Ishikawa (cell line): ENCODE data around the gene ABTB2.

Experiments used
- CEBPB ChIP-seq: IDR thresholded peaks from 2 replicates; pipeline ENCODE4 v1.6.1; 2012
- CREB1 ChIP-seq: IDR thresholded peaks from 2 replicates; pipeline ENCODE4 v1.6.1; 2012; ENCODE audit warnings: low read depth
- EGR1 ChIP-seq: IDR thresholded peaks from 2 replicates; pipeline ENCODE4 v1.6.1; 2012
- EP300 ChIP-seq: IDR thresholded peaks from 2 replicates; pipeline ENCODE4 v1.6.1; 2012; ENCODE audit warnings: borderline replicate concordance
- FOXM1 ChIP-seq: IDR thresholded peaks from 2 replicates; pipeline ENCODE4 v1.6.1; 2012; ENCODE audit warnings: low read depth, borderline replicate concordance
- MAX ChIP-seq: IDR thresholded peaks from 2 replicates; pipeline ENCODE4 v1.6.1; 2012
- NFIC ChIP-seq: IDR thresholded peaks from 2 replicates; pipeline ENCODE4 v1.6.1; 2012
- RAD21 ChIP-seq: IDR thresholded peaks from 2 replicates; pipeline ENCODE4 v1.6.1; 2012; ENCODE audit warnings: low read depth
- REST ChIP-seq: IDR thresholded peaks from 2 replicates; pipeline ENCODE4 v1.6.1; 2012; ENCODE audit warnings: low read depth, mild to moderate bottlenecking
- TAF1 ChIP-seq: IDR thresholded peaks from 2 replicates; pipeline ENCODE4 v1.6.1; 2012; ENCODE audit warnings: low read depth, mild to moderate bottlenecking
- TCF12 ChIP-seq: IDR thresholded peaks from 2 replicates; pipeline ENCODE4 v1.6.1; 2012; ENCODE audit warnings: low read depth
- TEAD4 ChIP-seq: IDR thresholded peaks from 2 replicates; pipeline ENCODE4 v1.6.1; 2012
- YY1 ChIP-seq: IDR thresholded peaks from 2 replicates; pipeline ENCODE4 v1.6.1; 2012; ENCODE audit warnings: low read depth
- ZBTB7A ChIP-seq: IDR thresholded peaks from 2 replicates; pipeline ENCODE4 v1.6.1; 2012; ENCODE audit warnings: low read depth
- TF ChIP-seq, protein P1 (sequence below): IDR thresholded peaks from 2 replicates; pipeline ENCODE4 v1.6.1; 2012

The ABTB2 gene

GRCh38 chr11:34183848-34184391 is 173.9 kb downstream of the ABTB2 start:
- TF ChIP-seq EGR1 (no peak), TAF1 (no peak), EP300 (no peak)

- no peak for TF ChIP-seq EP300
- no peak for TF ChIP-seq MAX
- no peak for TF ChIP-seq TAF1
- TF ChIP-seq, protein P1, sequence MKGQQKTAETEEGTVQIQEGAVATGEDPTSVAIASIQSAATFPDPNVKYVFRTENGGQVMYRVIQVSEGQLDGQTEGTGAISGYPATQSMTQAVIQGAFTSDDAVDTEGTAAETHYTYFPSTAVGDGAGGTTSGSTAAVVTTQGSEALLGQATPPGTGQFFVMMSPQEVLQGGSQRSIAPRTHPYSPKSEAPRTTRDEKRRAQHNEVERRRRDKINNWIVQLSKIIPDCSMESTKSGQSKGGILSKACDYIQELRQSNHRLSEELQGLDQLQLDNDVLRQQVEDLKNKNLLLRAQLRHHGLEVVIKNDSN: no peak
- TF ChIP-seq TEAD4: no peak
- TF ChIP-seq NFIC: no peak
- TF ChIP-seq TCF12: no peak
- no peak for TF ChIP-seq YY1
- no peak for TF ChIP-seq CEBPB
- no peak for TF ChIP-seq CREB1
- no peak for TF ChIP-seq ZBTB7A
- TF ChIP-seq FOXM1: no peak
- no peak for TF ChIP-seq REST
- no peak for TF ChIP-seq RAD21
- TF ChIP-seq EGR1: no peak
These were observed 174.7 kb downstream of the ABTB2 start for GRCh38 chr11:34182921-34183685.

GRCh38 chr11:34182425-34182824 is 175.4 kb downstream of the ABTB2 start:
- TF ChIP-seq YY1: no peak
- no peak for TF ChIP-seq FOXM1
- TF ChIP-seq TEAD4: no peak
- no peak for TF ChIP-seq TCF12

DNA sequence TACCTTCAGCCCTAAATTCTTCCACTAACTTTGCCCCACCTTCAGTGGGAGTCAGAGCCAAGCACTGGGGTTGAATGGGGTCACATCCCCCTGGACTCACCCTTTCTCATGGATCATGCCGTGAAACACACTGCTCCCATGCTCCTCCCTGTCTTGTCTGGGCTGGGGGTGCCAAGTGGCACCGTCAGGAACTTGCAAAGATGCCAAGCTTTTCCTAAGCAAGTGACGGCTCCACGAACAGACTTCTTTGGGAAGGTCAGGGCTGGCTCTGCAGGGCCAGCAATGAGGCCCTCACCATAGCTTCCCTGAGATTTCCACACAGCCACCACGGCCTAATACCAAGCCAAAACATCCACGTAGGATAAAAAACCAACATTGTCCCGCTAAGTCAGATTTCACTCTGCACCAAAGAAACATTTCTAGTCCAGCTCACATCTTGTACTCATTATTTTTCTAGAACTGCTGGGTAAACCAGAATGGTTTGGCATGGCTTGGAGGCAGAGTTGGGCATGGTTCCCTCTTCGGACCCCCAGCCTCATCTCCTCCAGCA is 175.9 kb downstream of the ABTB2 start:
- TF ChIP-seq TCF12: no peak
- no peak for TF ChIP-seq EGR1
- TF ChIP-seq, protein P1: no peak
- TF ChIP-seq TAF1: no peak
- no peak for TF ChIP-seq NFIC
- TF ChIP-seq TEAD4: no peak
- TF ChIP-seq RAD21: no peak

DNA sequence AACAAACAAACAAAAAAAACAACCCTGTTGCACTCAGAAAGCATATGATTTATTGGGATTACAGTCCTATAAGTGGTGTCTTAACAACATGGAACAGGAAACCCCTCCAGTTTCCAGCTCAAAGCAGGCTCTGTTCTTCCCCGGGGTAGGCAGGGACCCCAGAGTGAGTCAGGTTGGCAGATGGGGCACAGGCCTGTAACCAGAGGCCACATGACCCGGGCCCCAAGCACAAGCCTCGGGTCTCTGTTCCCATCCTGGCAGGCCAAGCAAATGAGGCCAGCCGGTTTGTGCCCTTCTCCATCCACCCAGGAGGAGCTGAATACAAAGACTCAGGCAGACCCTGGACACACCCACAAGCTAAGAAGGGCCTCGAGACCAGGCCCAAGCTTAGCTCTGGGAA is 176.6 kb downstream of the ABTB2 start:
- TF ChIP-seq TAF1 (no peak), TCF12 (no peak), CREB1 (no peak), ZBTB7A (no peak), RAD21 (no peak), MAX (no peak)
- TF ChIP-seq, protein P1: no peak

GRCh38 chr11:34180040-34180813 is 177.6 kb downstream of the ABTB2 start:
- TF ChIP-seq, protein P1: no peak
- TF ChIP-seq NFIC (no peak), CREB1 (no peak), MAX (no peak), REST (no peak), TAF1 (no peak), CEBPB (no peak), EGR1 (no peak), TCF12 (no peak), ZBTB7A (no peak)
